Measurements from ENCODE around the gene RHOF.
A peak's percentile ranks its signal among the peaks of the same experiment; 100 is the strongest.
"Not testable (repeated sequence)": the region's sequence is repeated elsewhere in the genome, so short reads cannot be mapped to it uniquely, and the experiment has no call there.

RHOF gene

DNA sequence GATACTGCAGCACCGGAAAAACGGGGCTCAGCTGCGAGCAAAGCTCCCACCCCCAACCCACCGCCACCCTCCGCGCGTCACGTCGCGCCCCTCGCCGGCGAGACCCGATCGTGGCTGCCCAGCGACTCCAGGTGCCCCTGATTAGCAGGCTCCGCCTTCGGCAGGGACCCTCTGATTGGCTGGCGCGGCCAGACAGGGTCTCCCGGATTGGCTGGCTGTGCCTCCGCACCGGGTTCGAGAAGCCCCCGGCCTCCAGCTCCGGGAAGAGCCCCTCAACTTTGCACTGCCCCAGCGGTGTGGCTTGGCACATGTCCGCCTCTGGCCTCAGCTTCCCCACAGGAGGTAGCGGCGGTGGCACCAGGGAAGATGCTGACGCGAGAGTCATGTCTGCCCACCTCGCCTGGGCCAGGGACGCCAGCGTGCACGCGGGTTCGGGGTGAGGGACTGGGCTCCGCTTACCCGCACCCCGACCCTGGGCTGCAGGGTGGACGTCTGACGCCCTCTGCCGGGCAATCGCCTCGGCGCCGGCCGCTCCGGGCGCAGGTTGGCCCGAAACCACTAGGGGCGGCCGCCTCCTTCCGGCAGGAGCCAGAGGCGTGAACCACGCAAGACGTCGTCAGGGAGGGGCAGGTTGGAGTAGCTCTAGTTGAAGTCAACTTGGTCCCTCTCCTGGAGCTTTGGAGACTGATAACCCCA is 498 bp upstream of the RHOF start:
- DNase-seq (ENCODE audit: insufficient read length, low spot score) (peak; percentile 82), FAIRE-seq (peak; percentile 76)

- DNase-seq (ENCODE audit: insufficient read length, low spot score): peak; percentile 37
- no peak for FAIRE-seq
These were observed 665 bp downstream of the RHOF start for GRCh38 chr12:121792607-121793439.

- FAIRE-seq: peak; percentile 14
- DNase-seq (ENCODE audit: insufficient read length, low spot score): no peak
These were observed 1.6 kb downstream of the RHOF start for GRCh38 chr12:121791671-121792551.

- not testable (repeated sequence) for FAIRE-seq; DNase-seq (ENCODE audit: insufficient read length, low spot score)
These were observed 2.7 kb downstream of the RHOF start for GRCh38 chr12:121790785-121791184.

- FAIRE-seq: peak; percentile 91
- DNase-seq (ENCODE audit: insufficient read length, low spot score): peak; percentile 77
These were observed 3.4 kb downstream of the RHOF start for GRCh38 chr12:121789800-121790728.

DNA sequence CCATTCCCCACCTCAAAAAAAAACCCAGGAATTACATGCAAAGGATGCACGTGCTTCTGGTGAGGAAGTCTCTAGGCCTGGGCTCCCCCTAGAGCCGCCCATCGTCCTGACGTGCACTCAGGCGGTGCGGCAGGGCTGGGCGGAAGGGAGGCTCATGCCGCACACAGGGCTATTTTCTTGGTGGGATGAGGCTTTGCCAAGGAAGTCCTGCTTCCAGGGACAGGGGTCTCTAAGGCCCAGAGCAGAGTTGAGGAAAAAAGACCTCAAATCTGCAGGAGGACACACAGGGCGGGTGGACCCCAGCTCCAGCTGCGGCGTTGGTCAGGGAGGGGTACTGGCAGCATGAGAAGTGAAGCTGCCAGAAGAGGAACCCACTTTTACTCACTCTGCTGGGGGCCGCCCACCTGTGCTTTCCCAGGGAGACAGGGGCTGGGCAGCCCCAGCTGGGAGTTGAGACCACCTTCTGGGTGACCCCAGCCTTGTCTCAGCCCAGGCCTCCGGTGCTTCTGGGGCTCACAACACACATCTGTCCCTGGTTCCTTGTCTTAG is 4.2 kb downstream of the RHOF start:
- FAIRE-seq: peak; percentile 81
- no peak for DNase-seq (ENCODE audit: insufficient read length, low spot score)

GRCh38 chr12:121788176-121788818 is 5.2 kb downstream of the RHOF start:
- DNase-seq (ENCODE audit: insufficient read length, low spot score) (no peak), FAIRE-seq (no peak)

- no peak for FAIRE-seq
- DNase-seq (ENCODE audit: insufficient read length, low spot score): no peak
These were observed 6.1 kb downstream of the RHOF start for GRCh38 chr12:121787063-121788025.

- no peak for DNase-seq (ENCODE audit: insufficient read length, low spot score)
- FAIRE-seq: no peak
These were observed 7.1 kb downstream of the RHOF start for GRCh38 chr12:121786440-121786825.

- FAIRE-seq (peak; percentile 72), DNase-seq (ENCODE audit: insufficient read length, low spot score) (no peak)
These were observed 9.0 kb downstream of the RHOF start for GRCh38 chr12:121784460-121784859.

GRCh38 chr12:121783766-121784165 is 9.7 kb downstream of the RHOF start:
- no peak for FAIRE-seq
- DNase-seq (ENCODE audit: insufficient read length, low spot score): no peak

DNA sequence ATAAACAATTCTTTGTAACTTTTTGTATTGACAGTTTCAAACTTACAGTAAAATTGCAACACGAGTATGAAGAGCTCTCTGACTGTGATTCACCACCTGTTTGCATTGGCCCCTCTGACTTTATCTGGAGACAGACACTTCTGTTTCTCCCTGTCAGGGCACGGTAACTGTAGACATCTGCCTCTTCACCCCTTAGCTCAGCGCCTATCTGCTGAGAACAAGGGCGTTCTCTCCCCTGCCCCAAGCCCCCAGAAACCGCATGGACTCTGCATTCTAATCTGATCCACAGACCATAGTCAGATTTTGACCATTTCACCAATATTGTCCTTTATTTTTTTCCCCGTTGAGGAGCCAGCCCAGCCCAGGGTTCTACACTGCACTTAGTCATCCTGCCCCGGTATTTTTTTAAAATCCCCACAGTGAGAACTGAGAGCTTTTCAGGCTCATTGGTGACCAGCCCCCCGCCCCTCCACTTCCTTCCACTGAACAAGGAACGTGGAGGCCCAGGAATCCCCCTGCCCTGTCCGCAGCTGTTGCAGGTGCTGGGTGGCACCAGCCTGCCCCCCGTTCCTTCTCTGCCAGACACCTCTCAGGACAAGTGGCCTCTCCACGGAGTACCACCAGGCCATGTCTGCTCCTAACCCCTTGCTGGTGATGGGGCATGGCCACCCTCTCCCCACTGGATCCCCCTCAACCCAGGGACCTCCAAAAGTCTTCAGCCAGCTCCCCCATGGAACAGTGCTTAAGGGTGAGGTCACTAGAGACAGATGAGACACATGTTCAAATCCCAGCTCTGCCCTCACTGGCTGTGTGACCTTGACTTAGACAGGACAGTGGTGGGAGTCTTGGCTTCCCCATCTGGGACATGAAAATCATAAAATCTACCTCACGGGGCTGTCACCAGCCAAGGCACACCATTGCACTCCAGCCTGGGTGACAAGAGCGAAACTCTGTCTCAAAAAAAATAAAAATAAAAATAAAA is 11.2 kb downstream of the RHOF start:
- FAIRE-seq (peak; percentile 83), DNase-seq (ENCODE audit: insufficient read length, low spot score) (no peak)

GRCh38 chr12:121781484-121781997 is 11.9 kb downstream of the RHOF start:
- no peak for FAIRE-seq
- DNase-seq (ENCODE audit: insufficient read length, low spot score): no peak

DNA sequence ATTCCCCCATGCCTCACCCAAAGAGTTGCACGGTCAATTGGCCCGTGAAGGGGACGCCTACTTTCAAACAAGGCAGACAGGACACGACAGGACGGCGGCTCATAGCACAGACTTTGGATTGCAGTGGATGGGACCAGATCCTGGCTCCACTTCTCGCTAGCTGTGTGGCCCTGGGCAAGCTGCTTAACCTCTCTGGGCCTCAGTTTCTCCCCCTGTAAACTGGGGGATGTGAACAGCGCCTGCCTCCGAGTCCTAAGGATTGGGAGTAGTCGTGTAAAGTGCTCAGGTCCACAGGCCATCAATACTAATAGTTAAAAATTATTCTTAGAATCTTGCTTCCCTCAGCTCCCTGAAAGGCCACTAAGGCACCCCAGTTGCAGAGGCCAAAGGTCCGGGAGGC is 13.1 kb downstream of the RHOF start:
- no peak for FAIRE-seq
- DNase-seq (ENCODE audit: insufficient read length, low spot score): no peak

- FAIRE-seq (no peak), DNase-seq (ENCODE audit: insufficient read length, low spot score) (no peak)
These were observed 14.0 kb downstream of the RHOF start for GRCh38 chr12:121779422-121779895.

- FAIRE-seq (no peak), DNase-seq (ENCODE audit: insufficient read length, low spot score) (no peak)
These were observed 14.7 kb downstream of the RHOF start for GRCh38 chr12:121778567-121779421.
